Erythroblast (primary cell): ENCODE data around the gene IL13RA1.

ENCODE experiments used
- GATA1 ChIP-seq: IDR thresholded peaks from 2 replicates; pipeline ENCODE4 v1.6.1; 2011; ENCODE audit warnings: low read depth, mild to moderate bottlenecking, control low read depth, low read length, moderate library complexity
- POLR2A ChIP-seq: IDR thresholded peaks from 2 replicates; pipeline ENCODE4 v1.6.1; 2011; ENCODE audit warnings: mild to moderate bottlenecking, low read length

- TF ChIP-seq POLR2A = no peak
- no peak for TF ChIP-seq GATA1
Observed at GRCh38 chrX:118724775-118725174, 2.6 kb upstream of the IL13RA1 start.
